OCI-LY3 (cell line): ENCODE results near the gene SPOCK1.

Experiments
- H2AFZ ChIP-seq: fragments of 200-600, 300-600 bp; shearing (Covaris generic); 2 replicates; pipeline ENCODE4 v1.6.0; 2014; ENCODE audit warnings: antibody characterized with exemption, low read depth, low read length
- H3K27ac ChIP-seq: fragments of 200-600, 300-600 bp; sonication (generic); 2 replicates; pipeline ENCODE4 v1.5.1; 2014; ENCODE audit warnings: mild to moderate bottlenecking, low read length, moderate library complexity, mixed read lengths
- H3K27me3 ChIP-seq: fragments of 200-600, 300-600 bp; sonication (generic); 2 replicates; pipeline ENCODE4 v1.6.1; 2014; ENCODE audit warnings: low read depth, low read length, mixed read lengths
- H3K36me3 ChIP-seq: fragments of 200-600, 300-600 bp; sonication (generic); replicated peaks from 2 replicates; pipeline ENCODE3; 2014; ENCODE audit warnings: low read depth, low read length, mixed read lengths
- H3K4me1 ChIP-seq: fragments of 300-600, 200-600 bp; sonication (generic); 2 replicates; pipeline ENCODE4 v1.6.1; 2014; ENCODE audit warnings: low read length, mixed read lengths
- H3K4me2 ChIP-seq: fragments of 200-600, 300-600 bp; sonication (generic); 2 replicates; pipeline ENCODE4 v1.6.1; 2014; ENCODE audit warnings: low read length, mixed read lengths
- H3K4me3 ChIP-seq: fragments of 300-600, 200-600 bp; sonication (generic); 2 replicates; pipeline ENCODE4 v1.5.1; 2014; ENCODE audit warnings: antibody characterized with exemption, mild to moderate bottlenecking, low read length, moderate library complexity
- H3K79me2 ChIP-seq: fragments of 300-600, 200-600 bp; shearing (Covaris generic); 2 replicates; pipeline ENCODE4 v1.6.1; 2014; ENCODE audit warnings: mild to moderate bottlenecking, low read length, mixed read lengths
- H3K9ac ChIP-seq: fragments of 300-600, 200-600 bp; shearing (Covaris generic); 2 replicates; pipeline ENCODE4 v1.6.0; 2014; ENCODE audit warnings: mild to moderate bottlenecking, low read length, moderate library complexity
- H3K9me3 ChIP-seq: fragments of 200-600, 300-600 bp; shearing (Covaris generic); 2 replicates; pipeline ENCODE4 v1.6.1; 2014; ENCODE audit warnings: low read length, mixed read lengths; ENCODE audit not compliant: insufficient read depth
- H4K20me1 ChIP-seq: fragments of 200-600, 300-600 bp; sonication (generic); 2 replicates; pipeline ENCODE4 v1.6.1; 2016; ENCODE audit warnings: low read length, mixed read lengths; ENCODE audit not compliant: insufficient read depth
- EZH2phosphoT487 ChIP-seq: fragments of 200-600 bp; shearing (Covaris generic); IDR thresholded peaks from 2 replicates; pipeline ENCODE4 v1.6.1; 2018; ENCODE audit warnings: antibody characterized with exemption, mixed run types, low read depth
- TF ChIP-seq, protein P1 (sequence below): fragments of 200-600, 300-600 bp; sonication (generic); IDR thresholded peaks from 2 replicates; pipeline ENCODE4 v1.5.1; 2014; ENCODE audit warnings: antibody characterized with exemption, low read length, low read depth

Gene SPOCK1

DNA sequence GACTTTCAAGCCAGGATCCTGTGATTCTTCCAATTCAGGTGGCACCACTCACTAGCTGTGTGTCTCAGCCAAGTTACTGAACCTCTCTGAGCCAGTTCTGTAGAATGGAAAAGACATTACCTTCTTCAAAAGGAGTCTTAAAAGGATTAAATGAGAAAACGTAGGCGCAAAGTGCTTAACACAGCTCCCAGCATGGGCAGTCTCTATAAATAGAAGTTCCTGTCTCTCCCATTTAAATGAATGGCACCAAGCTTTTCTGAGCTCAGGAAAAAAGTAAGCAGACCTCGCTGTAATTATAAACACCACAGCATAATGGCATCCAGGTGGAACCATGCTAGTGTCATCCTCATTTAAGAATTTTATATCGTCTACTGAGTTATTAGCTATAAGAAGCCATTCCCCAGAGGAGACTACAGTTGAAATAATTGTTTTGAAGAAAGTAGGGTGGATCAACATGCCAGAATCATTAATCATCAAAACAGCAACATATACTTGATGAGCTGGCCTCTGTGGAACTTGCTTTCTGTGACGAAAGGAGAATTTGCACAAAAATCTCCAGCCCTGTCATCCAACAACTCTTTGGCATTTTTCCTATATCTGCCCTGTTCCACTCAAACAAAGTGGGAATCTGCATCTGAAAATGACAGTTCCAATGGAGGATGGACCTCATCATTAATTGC is 188.9 kb downstream of the SPOCK1 start:
- no peak overlapping the region for H3K4me2 ChIP-seq

DNA sequence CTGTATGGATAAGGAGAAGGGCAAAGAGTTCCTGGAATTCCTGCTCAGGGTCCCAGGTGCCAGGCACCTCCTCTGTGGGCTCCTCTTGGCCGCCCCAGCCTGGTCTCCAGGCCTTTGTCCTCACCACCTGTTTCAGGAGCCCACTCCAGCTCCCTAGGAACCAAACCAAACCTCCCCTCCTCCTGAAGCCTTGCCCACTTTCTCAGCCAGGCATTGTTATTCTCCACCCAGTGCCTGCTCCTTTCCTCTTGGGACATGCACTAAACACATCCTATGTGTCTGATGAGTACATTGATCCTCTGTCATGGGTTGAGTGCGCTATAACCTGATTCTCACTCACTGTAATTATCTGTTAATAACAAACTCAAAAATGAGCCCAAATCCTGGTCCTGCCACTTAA is 189.8 kb downstream of the SPOCK1 start:
- Histone ChIP-seq H3K36me3 (no peaks in the 10 kb centered on the region), H3K27ac (no peak overlapping the region), H3K4me1 (no peaks in the 10 kb centered on the region), H3K27me3 (no peaks in the 10 kb centered on the region), H4K20me1 (no peaks in the 10 kb centered on the region), H3K4me2 (no peak overlapping the region), H3K9ac (no peak overlapping the region), H3K9me3 (no peaks in the 10 kb centered on the region), H2AFZ (no peak overlapping the region), H3K4me3 (no peak overlapping the region), H3K79me2 (no peaks in the 10 kb centered on the region)
- no peak for TF ChIP-seq EZH2phosphoT487
- TF ChIP-seq, protein P1, sequence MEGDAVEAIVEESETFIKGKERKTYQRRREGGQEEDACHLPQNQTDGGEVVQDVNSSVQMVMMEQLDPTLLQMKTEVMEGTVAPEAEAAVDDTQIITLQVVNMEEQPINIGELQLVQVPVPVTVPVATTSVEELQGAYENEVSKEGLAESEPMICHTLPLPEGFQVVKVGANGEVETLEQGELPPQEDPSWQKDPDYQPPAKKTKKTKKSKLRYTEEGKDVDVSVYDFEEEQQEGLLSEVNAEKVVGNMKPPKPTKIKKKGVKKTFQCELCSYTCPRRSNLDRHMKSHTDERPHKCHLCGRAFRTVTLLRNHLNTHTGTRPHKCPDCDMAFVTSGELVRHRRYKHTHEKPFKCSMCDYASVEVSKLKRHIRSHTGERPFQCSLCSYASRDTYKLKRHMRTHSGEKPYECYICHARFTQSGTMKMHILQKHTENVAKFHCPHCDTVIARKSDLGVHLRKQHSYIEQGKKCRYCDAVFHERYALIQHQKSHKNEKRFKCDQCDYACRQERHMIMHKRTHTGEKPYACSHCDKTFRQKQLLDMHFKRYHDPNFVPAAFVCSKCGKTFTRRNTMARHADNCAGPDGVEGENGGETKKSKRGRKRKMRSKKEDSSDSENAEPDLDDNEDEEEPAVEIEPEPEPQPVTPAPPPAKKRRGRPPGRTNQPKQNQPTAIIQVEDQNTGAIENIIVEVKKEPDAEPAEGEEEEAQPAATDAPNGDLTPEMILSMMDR, result no peak

More for the DNA sequence above, 188.9 kb downstream of the SPOCK1 start:
- no peaks in the 10 kb centered on the region for H3K36me3 ChIP-seq
- no peak overlapping the region for H2AFZ ChIP-seq
- H3K79me2 ChIP-seq, result no peaks in the 10 kb centered on the region
- H3K4me3 ChIP-seq, result no peak overlapping the region
- no peaks in the 10 kb centered on the region for H4K20me1 ChIP-seq
- no peaks in the 10 kb centered on the region for H3K9me3 ChIP-seq
- no peaks in the 10 kb centered on the region for H3K4me1 ChIP-seq
- no peak overlapping the region for H3K9ac ChIP-seq
- H3K27me3 ChIP-seq, result no peaks in the 10 kb centered on the region
- TF ChIP-seq, protein P1, result no peak
- no peak for TF ChIP-seq EZH2phosphoT487
- H3K27ac ChIP-seq, result no peak overlapping the region

DNA sequence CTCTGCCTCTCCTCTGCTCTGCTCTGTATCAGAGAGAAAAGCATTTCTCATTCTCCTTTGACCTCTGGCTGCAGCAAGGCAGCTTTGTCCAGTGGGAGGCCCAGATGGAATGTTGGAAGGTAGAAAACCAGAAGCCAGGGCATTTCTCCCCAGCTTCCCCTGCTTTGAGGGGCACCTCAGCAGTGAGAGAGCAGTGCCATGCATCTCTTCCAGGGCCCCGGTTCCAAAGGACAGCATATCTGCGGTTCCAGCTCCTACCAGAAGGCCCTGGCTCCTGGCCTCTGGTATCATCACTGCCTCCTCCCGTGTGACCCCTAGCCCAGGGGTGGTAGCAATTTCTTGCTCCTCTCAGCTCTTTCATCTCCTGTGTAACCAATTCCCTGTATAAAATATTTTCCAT is 190.8 kb downstream of the SPOCK1 start:
- Histone ChIP-seq H3K9ac (no peak overlapping the region), H3K27ac (no peak overlapping the region), H3K4me2 (no peak overlapping the region), H3K36me3 (no peaks in the 10 kb centered on the region), H2AFZ (no peak overlapping the region), H3K4me3 (no peak overlapping the region), H3K4me1 (no peaks in the 10 kb centered on the region), H3K9me3 (no peaks in the 10 kb centered on the region), H3K79me2 (no peaks in the 10 kb centered on the region), H3K27me3 (no peaks in the 10 kb centered on the region), H4K20me1 (no peaks in the 10 kb centered on the region)
- no peak for TF ChIP-seq EZH2phosphoT487
- TF ChIP-seq, protein P1, result no peak

GRCh38 chr5:137306903-137307302 is 192.2 kb downstream of the SPOCK1 start:
- no peak overlapping the region for H3K27ac ChIP-seq
- H2AFZ ChIP-seq, result no peak overlapping the region
- no peaks in the 10 kb centered on the region for H4K20me1 ChIP-seq
- H3K36me3 ChIP-seq, result no peaks in the 10 kb centered on the region
- no peaks in the 10 kb centered on the region for H3K79me2 ChIP-seq
- H3K9me3 ChIP-seq, result no peaks in the 10 kb centered on the region
- H3K4me2 ChIP-seq, result no peak overlapping the region
- H3K4me3 ChIP-seq, result no peak overlapping the region
- no peak overlapping the region for H3K9ac ChIP-seq
- no peaks in the 10 kb centered on the region for H3K4me1 ChIP-seq
- no peaks in the 10 kb centered on the region for H3K27me3 ChIP-seq
- TF ChIP-seq EZH2phosphoT487, result no peak
- TF ChIP-seq, protein P1, result no peak
